ENCODE data around the gene ATXN1.

ATXN1 gene

GRCh38 chr6:16635810-16636602 is 125.3 kb downstream of the ATXN1 start:
- Histone ChIP-seq H3K9me3 (ENCODE audit: insufficient read depth, low read length) (no peaks in the 10 kb centered on the region), H3K9ac (ENCODE audit: low read length) (no peak overlapping the region), H3K79me2 (ENCODE audit: low read length) (no peaks in the 10 kb centered on the region), H3K36me3 (replicated peaks; ENCODE audit: low read depth, low read length) (no peaks in the 10 kb centered on the region), H3K27ac (ENCODE audit: low read length) (no peak overlapping the region), H3K27me3 (ENCODE audit: low read depth, low read length) (peaks cover 17% of the 10 kb centered on the region; the same call in 1 of the 2 replicates), H4K20me1 (ENCODE audit: insufficient read depth, low read length) (no peaks in the 10 kb centered on the region), H2AFZ (ENCODE audit: low read depth, low read length) (no peak overlapping the region), H3K4me2 (ENCODE audit: low read length) (no peak overlapping the region), H3K4me1 (ENCODE audit: low read length) (no peaks in the 10 kb centered on the region), H3K4me3 (ENCODE audit: low read length) (no peak overlapping the region)
- no peak for TF ChIP-seq EZH2phosphoT487 (IDR thresholded peaks at IDR 0.05; ENCODE audit: low read depth)
- TF ChIP-seq CTCF (IDR thresholded peaks at IDR 0.05; ENCODE audit: low read depth, low read length): no peak

GRCh38 chr6:16635291-16635809 is 125.9 kb downstream of the ATXN1 start:
- no peaks in the 10 kb centered on the region for H3K9me3 ChIP-seq (ENCODE audit: insufficient read depth, low read length)
- H3K27me3 ChIP-seq (ENCODE audit: low read depth, low read length): peaks cover 13% of the 10 kb centered on the region; the same call in 1 of the 2 replicates
- TF ChIP-seq CTCF (IDR thresholded peaks at IDR 0.05; ENCODE audit: low read depth, low read length): no peak
- no peak for TF ChIP-seq EZH2phosphoT487 (IDR thresholded peaks at IDR 0.05; ENCODE audit: low read depth)
- no peaks in the 10 kb centered on the region for H3K79me2 ChIP-seq (ENCODE audit: low read length)
- H3K4me1 ChIP-seq (ENCODE audit: low read length): no peaks in the 10 kb centered on the region
- no peak overlapping the region for H3K27ac ChIP-seq (ENCODE audit: low read length)
- H3K36me3 ChIP-seq (replicated peaks; ENCODE audit: low read depth, low read length): no peaks in the 10 kb centered on the region
- H3K4me3 ChIP-seq (ENCODE audit: low read length): no peak overlapping the region
- no peak overlapping the region for H2AFZ ChIP-seq (ENCODE audit: low read depth, low read length)
- no peaks in the 10 kb centered on the region for H4K20me1 ChIP-seq (ENCODE audit: insufficient read depth, low read length)
- no peak overlapping the region for H3K9ac ChIP-seq (ENCODE audit: low read length)
- H3K4me2 ChIP-seq (ENCODE audit: low read length): no peak overlapping the region

- Histone ChIP-seq H3K4me2 (ENCODE audit: low read length) (no peak overlapping the region), H2AFZ (ENCODE audit: low read depth, low read length) (no peak overlapping the region), H4K20me1 (ENCODE audit: insufficient read depth, low read length) (no peaks in the 10 kb centered on the region), H3K27ac (ENCODE audit: low read length) (no peak overlapping the region), H3K4me3 (ENCODE audit: low read length) (no peak overlapping the region), H3K9me3 (ENCODE audit: insufficient read depth, low read length) (no peaks in the 10 kb centered on the region), H3K27me3 (ENCODE audit: low read depth, low read length) (peaks cover 13% of the 10 kb centered on the region; the same call in 1 of the 2 replicates), H3K36me3 (replicated peaks; ENCODE audit: low read depth, low read length) (no peaks in the 10 kb centered on the region), H3K4me1 (ENCODE audit: low read length) (no peaks in the 10 kb centered on the region), H3K9ac (ENCODE audit: low read length) (no peak overlapping the region), H3K79me2 (ENCODE audit: low read length) (no peaks in the 10 kb centered on the region)
- TF ChIP-seq CTCF (IDR thresholded peaks at IDR 0.05; ENCODE audit: low read depth, low read length) (no peak), EZH2phosphoT487 (IDR thresholded peaks at IDR 0.05; ENCODE audit: low read depth) (no peak)
These were observed 126.4 kb downstream of the ATXN1 start for GRCh38 chr6:16634855-16635254.

GRCh38 chr6:16633961-16634360 is 127.3 kb downstream of the ATXN1 start:
- Histone ChIP-seq H4K20me1 (ENCODE audit: insufficient read depth, low read length) (no peaks in the 10 kb centered on the region), H3K27ac (ENCODE audit: low read length) (no peak overlapping the region), H2AFZ (ENCODE audit: low read depth, low read length) (no peak overlapping the region), H3K79me2 (ENCODE audit: low read length) (no peaks in the 10 kb centered on the region), H3K9ac (ENCODE audit: low read length) (no peak overlapping the region), H3K4me1 (ENCODE audit: low read length) (no peaks in the 10 kb centered on the region), H3K4me3 (ENCODE audit: low read length) (no peak overlapping the region), H3K36me3 (replicated peaks; ENCODE audit: low read depth, low read length) (no peaks in the 10 kb centered on the region), H3K4me2 (ENCODE audit: low read length) (no peak overlapping the region), H3K9me3 (ENCODE audit: insufficient read depth, low read length) (no peaks in the 10 kb centered on the region), H3K27me3 (ENCODE audit: low read depth, low read length) (peaks cover 13% of the 10 kb centered on the region; the same call in 1 of the 2 replicates)
- TF ChIP-seq CTCF (IDR thresholded peaks at IDR 0.05; ENCODE audit: low read depth, low read length): no peak
